RWPE1 (cell line): ENCODE results near the gene SHFL.

ENCODE experiments used
- CTCF ChIA-PET: fragments of 350-600 bp; sonication (Branson Sonifier 250); formaldehyde crosslinking; extraction: SDS; loops from one replicate; lab custom pipeline; 2021; lab: Yijun Ruan, JAX
- POLR2A ChIA-PET: fragments of 400-600 bp; formaldehyde crosslinking; extraction: SDS; loops from one replicate; lab custom pipeline; 2020; ENCODE audit warnings: antibody characterized with exemption; ENCODE audit not compliant: low non-redundant PET; lab: Yijun Ruan, JAX
- DNase-seq: peaks from one replicate; pipeline ENCODE4 v3.0.0; 2012; ENCODE audit warnings: low spot score
- H3K27ac ChIP-seq: fragments of 450-650 bp; 2 replicates; pipeline ENCODE4 v1.5.1; 2017
- CTCF ChIP-seq: fragments of 450-650 bp; conservative IDR thresholded peaks from 2 replicates; pipeline ENCODE4 v1.5.1; 2017; ENCODE audit warnings: low read depth, mild to moderate bottlenecking

SHFL gene

GRCh38 chr19:10106100-10106936, 20.2 kb downstream of the SHFL start, which contains the start of gene PPAN:
TSS of gene PPAN (plus strand) at chr19:10106362. CDS start at chr19:10106395, 33 bp downstream.
- peak within 1 kb of the TSS; percentile 66 for H3K27ac ChIP-seq
- peak; percentile 100 for DNase-seq
- CTCF ChIA-PET: interaction anchor here (0.5 to 0.6 kb wide), 4 partner anchors 16 to 1265 kb away, joined by 3 to 4 read pairs (median 3); no protein-coding TSS in a partner anchor
- no peak for TF ChIP-seq CTCF
- POLR2A ChIA-PET: interaction anchor here (1.0 kb wide), 1 partner anchor 10 kb away, joined by 3 read pairs; no protein-coding TSS in a partner anchor

GRCh38 chr19:10107254-10107653, 21.1 kb downstream of the SHFL start:
- H3K27ac ChIP-seq: peak overlapping the region; percentile 66; the same call in 1 of the 2 replicates
- ChIA-PET POLR2A (no interaction called here), CTCF (interaction anchor here (0.6 to 1.0 kb wide), 2 partner anchors 8 to 149 kb away, joined by 3 to 4 read pairs; no protein-coding TSS in a partner anchor)
- no peak for DNase-seq
- TF ChIP-seq CTCF: no peak

GRCh38 chr19:10107817-10108367, 21.8 kb downstream of the SHFL start:
- ChIA-PET POLR2A (interaction anchor here (0.7 kb wide), 1 partner anchor 86 kb away, joined by 5 read pairs; no protein-coding TSS in a partner anchor), CTCF (interaction anchor here (0.6 to 1.0 kb wide), 2 partner anchors 9 to 148 kb away, joined by 3 to 4 read pairs; no protein-coding TSS in a partner anchor)
- H3K27ac ChIP-seq: no peak overlapping the region
- no peak for TF ChIP-seq CTCF
- DNase-seq: no peak

GRCh38 chr19:10109528-10109927, 23.4 kb downstream of the SHFL start:
- ChIA-PET CTCF (interaction anchor here (0.6 kb wide), 1 partner anchor 11 kb away, joined by 7 read pairs; no protein-coding TSS in a partner anchor), POLR2A (no interaction called here)
- H3K27ac ChIP-seq: no peak overlapping the region; the same call in 1 of the 2 replicates
- DNase-seq: no peak
- TF ChIP-seq CTCF: no peak

- CTCF ChIA-PET: interaction anchor here (0.6 kb wide), 1 partner anchor 10 kb away, joined by 7 read pairs; no protein-coding TSS in a partner anchor
- TF ChIP-seq CTCF: no peak
- H3K27ac ChIP-seq: peak overlapping the region; percentile 73
- POLR2A ChIA-PET: no interaction called here
- no peak for DNase-seq
Measured at GRCh38 chr19:10110076-10110971, 24.2 kb downstream of the SHFL start.
